GM23338 (cell line): ENCODE results near the gene SH3RF3. TPM values are rescaled to one million over a fixed set of nuclear protein-coding genes. Genes with fewer than 3 reads are reported as not detected.

Experiments
- ATAC-seq: fragments of 200-7000 bp; cut with Tn5 transposase; 3 replicates; pipeline ENCODE4 v1.9.1; 2020
- DNase-seq: peaks from one replicate; pipeline ENCODE4 v3.0.0-alpha.2; 2015; ENCODE audit warnings: low spot score
- H2AFZ ChIP-seq: fragments of 200-600 bp; sonication (generic); 2 replicates; pipeline ENCODE4 v1.8.0; 2016; ENCODE audit warnings: antibody characterized with exemption, mild to moderate bottlenecking, moderate library complexity
- H3F3A ChIP-seq: fragments of 200-600 bp; sonication (generic); replicated peaks from 2 replicates; pipeline ENCODE4 v1.8.0; 2017; ENCODE audit warnings: antibody characterized with exemption, mixed run types, low read depth
- H3K27ac ChIP-seq: fragments of 200-600 bp; sonication (generic); 2 replicates; pipeline ENCODE4 v1.6.1; 2016; ENCODE audit warnings: low read depth
- H3K27me3 ChIP-seq: fragments of 200-600 bp; sonication (generic); 2 replicates; pipeline ENCODE4 v1.8.0; 2016; ENCODE audit warnings: mild to moderate bottlenecking, mixed run types, moderate library complexity; ENCODE audit not compliant: insufficient read depth
- H3K36me3 ChIP-seq: fragments of 200-600 bp; sonication (generic); 2 replicates; pipeline ENCODE4 v1.8.0; 2016; ENCODE audit warnings: mild to moderate bottlenecking; ENCODE audit not compliant: insufficient read depth
- H3K4me1 ChIP-seq: fragments of 200-600 bp; sonication (generic); 2 replicates; pipeline ENCODE4 v1.8.0; 2016; ENCODE audit warnings: mild to moderate bottlenecking, moderate library complexity; ENCODE audit not compliant: insufficient read depth
- H3K4me2 ChIP-seq: fragments of 200-600 bp; sonication (generic); 2 replicates; pipeline ENCODE4 v1.7.1; 2017; ENCODE audit warnings: mixed run types
- H3K4me3 ChIP-seq: fragments of 200-600 bp; sonication (generic); 2 replicates; pipeline ENCODE4 v1.6.1; 2016; ENCODE audit warnings: mixed run types
- H3K79me2 ChIP-seq: fragments of 200-600 bp; sonication (generic); replicated peaks from 2 replicates; pipeline ENCODE4 v1.8.0; 2017; ENCODE audit warnings: mild to moderate bottlenecking; ENCODE audit not compliant: insufficient read depth
- H3K9me2 ChIP-seq: fragments of 200-600 bp; sonication (generic); 2 replicates; pipeline ENCODE4 v1.8.0; 2017; ENCODE audit not compliant: insufficient read depth
- H4K20me1 ChIP-seq: fragments of 200-600 bp; sonication (generic); replicated peaks from 2 replicates; pipeline ENCODE4 v1.8.0; 2017; ENCODE audit warnings: mild to moderate bottlenecking; ENCODE audit not compliant: insufficient read depth
- H3K27ac Mint-ChIP-seq: 2 replicates; pipeline ENCODE4 v1.8.0; 2020; ENCODE audit warnings: inconsistent platforms, mild to moderate bottlenecking, moderate library complexity, mixed read lengths
- H3K27me3 Mint-ChIP-seq: 3 replicates; pipeline ENCODE4 v1.8.0; 2022; ENCODE audit warnings: low read depth, mild to moderate bottlenecking, moderate library complexity, mixed read lengths, inconsistent platforms; ENCODE audit not compliant: insufficient read depth, poor library complexity
- H3K36me3 Mint-ChIP-seq: 3 replicates; pipeline ENCODE4 v1.8.0; 2021; ENCODE audit warnings: low read depth, mild to moderate bottlenecking, inconsistent platforms, moderate library complexity, mixed read lengths
- H3K4me1 Mint-ChIP-seq: 3 replicates; pipeline ENCODE4 v1.8.0; 2020; ENCODE audit warnings: mild to moderate bottlenecking, inconsistent platforms, mixed read lengths
- H3K4me3 Mint-ChIP-seq: 3 replicates; pipeline ENCODE4 v1.8.0; 2021; ENCODE audit warnings: moderate library complexity, mild to moderate bottlenecking, inconsistent platforms, mixed read lengths
- H3K9me3 Mint-ChIP-seq: 3 replicates; pipeline ENCODE4 v1.8.0; 2020; ENCODE audit warnings: moderate library complexity, mild to moderate bottlenecking, inconsistent platforms, mixed read lengths
- EZH2 ChIP-seq: fragments of 200-600 bp; sonication (generic); IDR thresholded peaks from one replicate; pipeline ENCODE4 v1.8.0; 2017; ENCODE audit warnings: antibody characterized with exemption, mild to moderate bottlenecking, low read depth; ENCODE audit not compliant: unreplicated experiment
- EZH2phosphoT487 ChIP-seq: fragments of 200-600 bp; sonication (generic); IDR thresholded peaks from one replicate; pipeline ENCODE4 v1.8.1; 2018; ENCODE audit warnings: antibody characterized with exemption; ENCODE audit not compliant: unreplicated experiment
- NANOG ChIP-seq: IDR thresholded peaks from 2 replicates; pipeline ENCODE4 v1.6.1; 2016; ENCODE audit warnings: antibody characterized with exemption, borderline replicate concordance
- POLR2AphosphoS5 ChIP-seq: IDR thresholded peaks from 2 replicates; pipeline ENCODE4 v1.6.1; 2016; ENCODE audit warnings: antibody characterized with exemption, low read depth
- REST ChIP-seq: IDR thresholded peaks from one replicate; pipeline ENCODE4 v1.6.1; 2018; ENCODE audit warnings: antibody characterized with exemption; ENCODE audit not compliant: unreplicated experiment
- ZNF114 ChIP-seq: fragments of 250-450 bp; sonication (Bioruptor Pico); IDR thresholded peaks from 2 replicates; pipeline ENCODE4 v1.5.0; 2020; ENCODE audit warnings: mild to moderate bottlenecking, moderate library complexity
- ZNF331 ChIP-seq: fragments of 250-450 bp; sonication (Bioruptor Pico); IDR thresholded peaks from 2 replicates; pipeline ENCODE4 v1.5.0; 2020; ENCODE audit warnings: low read depth, mild to moderate bottlenecking, moderate library complexity
- ZNF462 ChIP-seq: fragments of 250-450 bp; sonication (Bioruptor Pico); IDR thresholded peaks from 2 replicates; pipeline ENCODE4 v1.5.0; 2020; ENCODE audit warnings: mild to moderate bottlenecking, moderate library complexity
- polyA plus RNA-seq: library from polyadenylated mRNA; unstranded; fragments of >200 nt; fragmentation: Nextera tagmentation; extraction: Ambion mirVana; gene quantifications from 2 replicates; pipeline ENCODE4 v1.2.1, GENCODE V29; 2016
- total RNA-seq: library from RNA; depleted of rRNA; stranded (reverse); fragments of >200 nt; shearing (Covaris generic); gene quantifications from 2 replicates; pipeline ENCODE4 v1.2.3, GENCODE V29; 2014

SH3RF3 gene
- total and polyA plus RNA-seq, 2 experiments from 2014 or later = 0.11 to 0.63 TPM

DNA sequence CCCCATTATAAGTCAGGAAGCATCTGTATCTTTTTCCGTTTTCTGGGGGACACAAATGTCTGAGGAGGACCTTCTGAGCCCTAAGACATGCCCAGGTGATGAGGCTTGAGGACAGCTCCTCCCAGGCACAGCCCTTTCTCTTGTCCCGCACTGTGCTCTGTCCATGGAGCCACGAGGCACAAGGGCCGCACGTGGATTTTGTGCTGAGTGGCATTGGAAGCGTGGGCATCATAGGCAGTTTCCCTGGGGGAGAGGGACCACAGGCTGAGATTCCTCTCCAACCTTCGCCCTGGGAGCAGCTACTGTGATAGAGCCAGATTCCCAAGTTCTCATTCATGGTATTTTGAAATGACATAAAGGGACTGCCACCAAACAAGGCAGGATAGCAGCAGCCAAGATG lies 139.9 kb downstream of the SH3RF3 start:
- H3K79me2 ChIP-seq = no peaks in the 10 kb centered on the region
- H3F3A ChIP-seq = no peaks in the 10 kb centered on the region
- ATAC-seq (no peak), DNase-seq (no peak)
- H3K27me3 Mint-ChIP-seq = peaks cover 3% of the 10 kb centered on the region
- H4K20me1 ChIP-seq = no peaks in the 10 kb centered on the region
- H3K9me2 ChIP-seq = no peaks in the 10 kb centered on the region
- H3K4me2 ChIP-seq = no peak overlapping the region
- no peak overlapping the region for H3K4me3 Mint-ChIP-seq
- H3K9me3 Mint-ChIP-seq = no peaks in the 10 kb centered on the region; the same call in 2 of the 3 replicates
- no peak overlapping the region for H3K27ac Mint-ChIP-seq
- no peak overlapping the region for H2AFZ ChIP-seq
- no peaks in the 10 kb centered on the region for H3K27me3 ChIP-seq
- no peaks in the 10 kb centered on the region for H3K4me1 ChIP-seq
- peaks cover 17% of the 10 kb centered on the region for H3K4me1 Mint-ChIP-seq
- no peak overlapping the region for H3K27ac ChIP-seq
- H3K4me3 ChIP-seq = no peak overlapping the region
- no peaks in the 10 kb centered on the region for H3K36me3 Mint-ChIP-seq
- TF ChIP-seq NANOG = no peak
- TF ChIP-seq EZH2 = no peak
- TF ChIP-seq EZH2phosphoT487 = no peak
- TF ChIP-seq POLR2AphosphoS5 = no peak
- no peak for TF ChIP-seq REST
- TF ChIP-seq ZNF331 = no peak
- TF ChIP-seq ZNF462 (CRISPR knock-in tag) = no peak
- TF ChIP-seq ZNF114 (CRISPR knock-in tag) = no peak
- no peaks in the 10 kb centered on the region for H3K36me3 ChIP-seq
